OCI-M2 (cell line): ENCODE results near the gene LMAN2.
"Not testable (repeated sequence)": the region's sequence is repeated elsewhere in the genome, so short reads cannot be mapped to it uniquely, and the experiment has no call there.

Source experiments
- DNase-seq: peaks from one replicate; lab custom pipeline; 2025; ENCODE audit not compliant: unreplicated experiment; lab: John Stamatoyannopoulos, UW

LMAN2 gene

GRCh38 chr5:177307544-177308363, 43.7 kb downstream of the LMAN2 start:
- DNase-seq, result no peak

- no peak for DNase-seq
These were observed 44.6 kb downstream of the LMAN2 start for GRCh38 chr5:177306674-177307543.

DNA sequence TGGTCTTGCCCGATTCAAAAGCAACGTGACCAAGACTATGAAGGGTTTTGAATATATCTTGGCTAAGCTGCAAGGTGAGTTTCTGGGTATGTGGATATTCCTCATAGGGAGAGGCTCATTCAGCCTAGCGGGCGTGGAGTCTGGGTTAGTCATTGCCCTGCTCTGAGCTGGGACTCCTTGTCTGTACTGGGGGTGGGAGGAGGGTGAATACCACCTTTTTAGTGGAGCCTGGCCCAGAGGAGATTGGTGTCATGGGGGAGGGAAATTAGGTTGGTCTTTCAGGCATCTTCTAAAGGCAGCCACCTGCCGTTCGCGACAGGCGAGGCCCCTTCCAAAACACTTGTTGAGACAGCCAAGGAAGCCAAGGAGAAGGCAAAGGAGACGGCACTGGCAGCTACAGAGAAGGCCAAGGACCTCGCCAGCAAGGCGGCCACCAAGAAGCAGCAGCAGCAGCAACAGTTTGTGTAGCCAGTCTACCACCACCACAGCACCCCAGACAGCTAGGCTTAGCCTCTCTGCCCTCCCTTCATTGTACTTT, 45.3 kb downstream of the LMAN2 start:
- DNase-seq, result not testable (repeated sequence)

DNA sequence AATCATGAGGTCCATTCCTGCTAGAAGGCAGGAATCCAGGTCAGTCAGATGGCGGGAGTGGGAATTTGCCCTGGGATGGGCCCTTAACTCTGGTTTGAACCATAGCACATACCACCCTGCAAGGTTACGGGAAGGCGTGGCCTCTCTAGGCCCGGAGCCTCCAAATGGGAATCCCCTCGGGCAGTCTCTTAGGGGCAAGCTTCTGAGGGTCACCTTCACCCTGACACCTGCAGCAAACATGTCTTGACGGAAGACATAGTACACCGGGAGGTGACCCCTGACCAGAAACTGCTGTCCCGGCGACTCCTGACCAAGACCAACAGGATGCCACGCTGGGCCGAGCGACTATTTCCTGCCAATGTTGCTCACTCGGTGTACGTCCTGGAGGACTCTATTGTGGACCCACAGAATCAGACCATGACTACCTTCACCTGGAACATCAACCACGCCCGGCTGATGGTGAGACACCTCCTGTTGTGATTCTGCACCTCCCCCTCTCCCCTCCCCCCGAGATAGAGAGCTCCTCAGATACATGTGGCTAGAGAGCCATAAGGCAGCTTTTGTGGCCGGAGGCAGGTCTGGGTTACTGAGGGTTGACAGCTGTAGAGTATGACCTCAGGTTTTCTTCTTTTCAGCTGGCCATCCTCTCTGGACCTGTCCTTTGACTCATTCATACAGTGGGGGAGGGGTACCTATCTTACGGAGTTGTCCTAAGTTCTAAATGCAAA, 46.9 kb downstream of the LMAN2 start:
- DNase-seq, result no peak

- no peak for DNase-seq
These were observed 47.5 kb downstream of the LMAN2 start for GRCh38 chr5:177303925-177304391.

DNA sequence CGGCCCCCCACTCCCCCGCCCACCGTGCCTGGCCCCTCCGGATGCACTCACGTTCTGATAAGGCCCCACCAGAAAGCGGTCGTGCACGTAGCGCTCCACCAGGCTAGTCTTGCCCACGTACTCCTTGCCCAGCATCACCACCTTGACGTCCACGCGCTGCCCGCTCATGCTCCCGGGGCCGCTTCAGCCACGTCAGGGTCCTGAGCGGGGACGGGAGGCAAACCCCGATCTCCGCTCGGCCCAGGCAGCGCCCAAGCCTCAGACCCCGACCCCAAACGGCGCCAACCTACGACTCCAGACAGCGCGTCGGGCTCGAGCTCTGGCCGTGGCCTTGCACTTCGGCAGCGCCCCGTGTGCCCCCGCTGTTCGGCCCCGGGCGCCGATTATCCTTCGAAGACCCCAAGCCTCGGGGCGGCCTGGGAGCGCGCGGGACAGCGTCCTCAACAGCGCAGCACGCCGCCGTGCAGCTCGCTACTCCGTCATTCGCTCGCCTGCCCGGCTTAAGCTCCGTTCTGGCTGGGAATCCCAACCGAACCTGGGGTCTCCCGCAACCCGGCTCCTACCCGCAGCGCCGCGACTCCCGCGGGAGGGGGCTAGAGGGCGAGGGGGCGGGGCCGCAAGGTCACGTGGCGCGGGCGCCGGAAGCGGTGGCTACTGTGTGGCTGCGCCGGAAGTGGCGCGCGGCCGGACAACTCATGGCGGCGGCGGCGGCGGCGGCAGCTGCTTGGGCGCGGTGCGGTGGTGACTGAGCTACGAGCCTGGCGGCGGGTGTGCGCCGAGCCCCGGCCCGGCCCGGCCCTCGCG, 48.1 kb downstream of the LMAN2 start, which contains the start of the genes PRELID1 and RAB24:
TSS of gene PRELID1 (plus strand) at position 679 of the 804 bp plus-strand sequence. CDS start 187 bp downstream, outside the sequence.
TSS of gene RAB24 (minus strand) at position 599 of the 804 bp plus-strand sequence. CDS start at position 168, 431 bp downstream.
- peak; percentile 10 for DNase-seq

- no peak for DNase-seq
These were observed 48.9 kb downstream of the LMAN2 start for GRCh38 chr5:177302354-177303110.

DNA sequence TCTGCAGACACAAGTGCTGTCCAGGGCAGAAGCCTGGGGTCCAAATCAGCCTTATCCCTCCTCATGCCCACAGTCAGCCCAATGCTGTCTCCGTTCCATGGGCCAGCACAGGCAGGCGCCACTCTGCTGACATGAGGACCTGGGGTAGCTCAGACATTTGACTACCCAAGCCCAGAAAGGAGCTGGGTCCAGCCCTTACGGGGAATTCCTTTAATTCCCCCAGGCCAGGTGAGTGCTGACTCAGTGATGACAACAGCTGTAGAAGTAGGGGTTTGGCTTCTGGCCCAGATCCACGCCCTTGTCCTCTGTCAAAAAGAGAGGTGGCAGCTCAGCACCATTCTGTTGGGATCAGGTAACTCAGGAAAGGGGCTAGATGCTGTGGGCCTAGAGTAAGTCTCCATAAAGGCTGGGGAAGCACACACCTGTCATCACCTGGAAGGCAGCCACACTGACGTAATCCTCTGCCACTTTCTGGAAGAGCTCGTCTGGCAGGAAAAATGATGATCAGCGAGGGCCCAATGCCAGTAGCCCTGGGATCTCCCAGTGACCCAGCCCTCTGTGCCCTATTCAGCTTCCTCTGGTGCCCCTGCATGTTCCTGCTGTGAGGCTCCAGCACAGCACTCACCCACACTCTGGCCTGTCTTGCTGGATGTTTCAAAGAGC, 49.8 kb downstream of the LMAN2 start:
- no peak for DNase-seq

- DNase-seq, result no peak
These were observed 50.5 kb downstream of the LMAN2 start for GRCh38 chr5:177300951-177301350.

- peak; percentile 44 for DNase-seq
These were observed 51.1 kb downstream of the LMAN2 start for GRCh38 chr5:177300236-177300880.

DNA sequence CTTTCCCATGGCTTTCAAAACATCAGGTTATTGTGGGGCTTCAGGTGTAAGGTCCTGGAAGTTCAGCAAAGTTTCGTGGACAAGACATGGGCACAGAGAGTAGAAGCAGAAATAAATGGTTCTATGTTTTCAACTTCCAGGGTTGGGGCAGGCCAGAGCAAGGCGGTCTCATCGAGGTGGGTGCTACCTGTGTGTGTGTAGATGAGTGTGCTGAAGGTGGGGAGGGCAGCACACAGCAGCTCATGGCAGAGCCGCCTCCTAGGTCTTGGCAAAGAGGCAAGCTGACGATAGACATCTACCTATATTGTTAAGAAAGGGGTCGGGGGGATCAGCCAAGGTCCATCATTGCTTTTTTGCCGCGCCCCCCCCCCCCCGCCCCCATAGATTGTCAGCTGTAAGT, 51.8 kb downstream of the LMAN2 start:
- no peak for DNase-seq

GRCh38 chr5:177297922-177298321, 53.5 kb downstream of the LMAN2 start:
- no peak for DNase-seq

- DNase-seq, result no peak
These were observed 54.9 kb downstream of the LMAN2 start for GRCh38 chr5:177296581-177296980.

GRCh38 chr5:177295924-177296323, 55.5 kb downstream of the LMAN2 start:
- DNase-seq, result no peak

DNA sequence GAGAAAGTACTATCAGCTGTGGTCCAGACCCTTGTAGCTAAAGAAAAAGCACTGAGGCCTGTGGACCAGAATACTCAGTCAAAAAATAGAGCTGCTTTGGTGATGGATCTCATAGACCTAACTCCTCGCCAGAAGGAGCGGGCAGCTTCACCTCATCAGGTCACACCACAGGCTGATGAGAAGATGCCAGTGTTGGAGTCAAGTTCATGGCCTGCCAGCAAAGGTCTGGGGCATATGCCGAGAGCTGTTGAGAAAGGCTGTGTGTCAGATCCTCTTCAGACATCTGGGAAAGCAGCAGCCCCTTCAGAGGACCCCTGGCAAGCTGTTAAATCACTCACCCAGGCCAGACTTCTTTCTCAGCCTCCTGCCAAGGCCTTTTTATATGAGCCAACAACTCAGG, 56.8 kb downstream of the LMAN2 start:
- no peak for DNase-seq

DNA sequence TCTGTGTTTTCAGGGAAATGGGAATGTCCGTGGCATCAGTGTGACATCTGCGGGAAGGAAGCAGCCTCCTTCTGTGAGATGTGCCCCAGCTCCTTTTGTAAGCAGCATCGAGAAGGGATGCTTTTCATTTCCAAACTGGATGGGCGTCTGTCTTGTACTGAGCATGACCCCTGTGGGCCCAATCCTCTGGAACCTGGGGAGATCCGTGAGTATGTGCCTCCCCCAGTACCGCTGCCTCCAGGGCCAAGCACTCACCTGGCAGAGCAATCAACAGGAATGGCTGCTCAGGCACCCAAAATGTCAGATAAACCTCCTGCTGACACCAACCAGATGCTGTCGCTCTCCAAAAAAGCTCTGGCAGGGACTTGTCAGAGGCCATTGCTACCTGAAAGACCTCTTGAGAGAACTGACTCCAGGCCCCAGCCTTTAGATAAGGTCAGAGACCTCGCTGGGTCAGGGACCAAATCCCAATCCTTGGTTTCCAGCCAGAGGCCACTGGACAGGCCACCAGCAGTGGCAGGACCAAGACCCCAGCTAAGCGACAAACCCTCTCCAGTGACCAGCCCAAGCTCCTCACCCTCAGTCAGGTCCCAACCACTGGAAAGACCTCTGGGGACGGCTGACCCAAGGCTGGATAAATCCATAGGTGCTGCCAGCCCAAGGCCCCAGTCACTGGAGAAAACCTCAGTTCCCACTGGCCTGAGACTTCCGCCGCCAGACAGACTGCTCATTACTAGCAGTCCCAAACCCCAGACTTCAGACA, 57.5 kb downstream of the LMAN2 start:
- DNase-seq, result no peak

DNA sequence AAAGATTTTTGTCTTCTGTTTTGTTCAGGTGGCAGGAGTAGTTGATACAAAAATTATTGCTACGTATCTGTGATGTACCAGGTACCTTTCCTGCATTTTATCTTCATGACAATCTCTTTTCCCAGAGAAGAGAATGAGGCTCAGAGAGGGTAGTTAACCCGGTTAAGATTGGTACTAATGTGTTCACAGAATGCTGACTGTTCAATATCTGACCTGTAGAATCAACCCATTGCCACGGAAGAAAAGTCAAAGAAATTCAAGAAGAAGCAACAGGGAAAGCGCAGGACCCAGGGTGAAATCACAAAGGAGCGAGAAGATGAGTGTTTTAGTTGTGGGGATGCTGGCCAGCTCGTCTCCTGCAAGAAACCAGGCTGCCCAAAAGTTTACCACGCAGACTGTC, 59.7 kb downstream of the LMAN2 start:
- no peak for DNase-seq
